EH (cell line): Measurements from ENCODE around the gene TBXAS1.

Experiments
- DNase-seq: peaks from one replicate; pipeline ENCODE4 v3.0.0-alpha.2; 2015; ENCODE audit warnings: low read depth

The TBXAS1 gene

GRCh38 chr7:139854803-139855497 lies 25.9 kb downstream of the TBXAS1 start:
- no peak for DNase-seq

DNA sequence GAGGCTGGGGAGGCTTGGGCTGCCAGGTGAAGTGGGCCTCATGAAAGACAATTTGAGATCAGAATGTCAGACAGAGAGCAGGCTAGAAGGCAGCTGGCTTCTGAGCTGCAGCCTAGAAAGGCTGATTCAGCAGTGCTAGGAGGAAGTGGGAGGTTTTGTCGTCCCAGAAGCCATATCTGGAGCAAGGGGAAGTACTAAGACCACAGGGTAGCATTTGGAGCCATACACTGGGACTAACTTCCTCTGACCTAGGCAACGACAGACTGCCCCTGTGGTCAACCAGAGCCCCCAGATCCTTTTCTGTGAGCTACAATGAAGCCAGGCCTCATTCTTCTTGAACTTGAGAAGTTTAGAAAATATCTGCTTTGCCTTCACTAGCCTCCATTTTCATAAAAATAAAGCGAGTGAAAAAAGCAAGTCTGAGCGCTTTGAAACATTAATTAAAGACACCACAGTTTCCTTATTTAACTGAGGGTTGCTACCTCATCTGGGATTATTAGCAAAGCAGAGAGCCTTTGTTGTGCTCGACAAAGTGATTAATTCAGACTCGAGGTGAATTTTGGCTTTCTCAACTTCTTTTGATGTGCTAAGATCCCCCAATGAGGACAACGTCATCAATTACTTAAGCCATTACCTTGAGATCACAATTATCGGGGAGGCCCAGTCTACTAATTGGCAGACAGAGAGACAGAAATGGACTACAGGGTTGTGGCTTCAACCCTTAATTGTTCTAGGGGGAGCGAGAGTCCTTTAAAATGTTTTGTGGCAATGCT lies 26.6 kb downstream of the TBXAS1 start:
- DNase-seq: no peak

DNA sequence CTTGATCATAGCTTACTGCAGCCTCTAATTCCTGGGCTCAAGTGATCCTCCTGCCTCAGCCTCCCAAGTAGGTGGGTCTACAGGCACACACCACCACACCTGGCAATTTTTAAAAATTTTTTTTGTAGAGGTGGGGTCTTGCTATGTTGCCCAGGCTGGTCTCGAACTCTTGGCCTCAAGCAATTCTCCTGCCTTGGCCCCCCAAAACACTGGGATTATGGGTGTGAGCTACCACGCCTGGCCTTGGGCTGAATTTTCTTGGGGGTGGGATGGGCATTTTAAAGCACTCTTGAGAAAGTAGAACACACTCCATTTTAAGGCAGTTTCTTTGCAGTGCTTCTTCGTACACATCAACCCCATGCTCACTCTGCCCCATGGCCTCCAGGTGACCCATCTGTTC lies 28.7 kb downstream of the TBXAS1 start:
- no peak for DNase-seq

GRCh38 chr7:139860090-139860775 lies 31.2 kb downstream of the TBXAS1 start:
- no peak for DNase-seq

DNA sequence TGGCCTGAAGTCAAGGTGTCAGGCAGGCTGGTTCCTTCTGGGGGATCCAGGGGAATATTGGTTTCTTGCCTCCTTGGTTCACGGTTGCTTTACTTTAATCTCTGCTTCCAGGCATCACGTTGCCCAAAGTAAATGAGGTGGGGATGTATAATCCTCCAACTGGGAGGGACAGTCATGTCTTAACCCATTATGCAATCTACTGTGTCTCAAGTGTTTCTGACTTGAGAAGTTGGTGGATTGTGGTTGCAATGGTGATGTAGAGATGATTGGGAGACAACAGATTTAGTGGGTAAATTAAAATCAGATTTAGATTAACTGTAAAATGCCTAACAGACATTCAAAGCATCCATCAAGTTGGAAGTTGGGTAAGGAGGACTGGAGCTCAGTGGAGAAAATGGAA lies 32.7 kb downstream of the TBXAS1 start:
- no peak for DNase-seq

GRCh38 chr7:139866047-139866837 lies 37.2 kb downstream of the TBXAS1 start:
- DNase-seq: no peak

DNA sequence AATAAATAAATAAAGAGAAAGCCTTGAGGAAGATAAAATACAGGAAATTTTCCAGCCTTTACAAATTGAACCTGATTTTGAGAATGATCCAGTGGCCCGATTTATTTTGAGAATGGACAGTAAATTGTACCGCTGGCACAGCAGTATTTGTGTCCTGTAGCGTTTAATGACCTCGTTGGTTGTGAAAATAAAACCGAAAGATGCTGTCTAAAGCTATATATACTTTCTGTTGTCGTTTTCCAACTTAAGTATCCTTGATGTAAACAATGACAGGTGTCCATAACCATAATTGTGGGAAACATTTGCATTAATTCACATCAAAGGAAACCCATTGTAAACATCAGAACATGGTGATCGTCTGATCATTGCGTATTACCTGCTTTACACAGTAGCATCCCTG lies 38.8 kb downstream of the TBXAS1 start:
- DNase-seq: no peak

- DNase-seq: no peak
Measured at GRCh38 chr7:139869886-139870285, 40.8 kb downstream of the TBXAS1 start.

DNA sequence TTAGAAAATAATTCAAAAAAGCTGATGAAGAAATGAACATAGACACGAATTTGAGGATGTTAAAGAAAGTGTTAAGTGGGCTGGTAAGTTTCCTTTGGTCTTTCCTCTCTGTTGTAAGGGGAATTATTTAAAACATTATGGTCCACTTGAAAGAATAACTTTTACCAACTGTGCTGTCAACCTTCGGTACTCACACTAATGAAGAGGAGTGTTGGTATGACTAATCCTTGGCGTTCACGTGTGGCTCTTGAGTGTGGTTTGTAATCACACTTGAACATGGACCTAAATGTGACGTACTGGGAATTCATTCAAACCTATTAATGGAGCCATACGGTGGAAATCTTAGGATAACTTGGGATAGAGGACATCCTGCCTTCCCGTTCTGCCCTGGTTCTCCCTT lies 41.3 kb downstream of the TBXAS1 start:
- no peak for DNase-seq

DNA sequence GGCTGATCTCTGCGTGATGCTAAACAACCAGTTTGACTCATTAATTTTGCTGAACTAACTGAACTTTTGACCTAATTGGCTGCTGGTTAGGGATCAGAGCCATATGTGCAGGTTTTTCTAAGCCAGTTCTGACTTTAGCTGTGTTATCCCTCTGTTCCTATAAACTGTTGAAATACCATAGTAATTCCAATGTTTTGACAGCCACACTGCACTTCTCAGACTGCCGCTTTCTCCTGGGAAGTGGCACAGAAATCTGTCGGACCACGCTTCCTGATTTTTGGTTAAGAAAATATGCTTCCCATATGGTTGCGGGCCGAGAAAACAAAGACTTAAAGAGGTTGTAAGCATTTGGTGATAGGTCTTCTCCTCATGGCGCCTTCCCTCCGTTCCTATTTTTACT lies 42.3 kb downstream of the TBXAS1 start:
- DNase-seq: peak; percentile 73

- DNase-seq: peak; percentile 45
Measured at GRCh38 chr7:139871820-139872219, 42.8 kb downstream of the TBXAS1 start.

GRCh38 chr7:139873593-139874301 lies 44.7 kb downstream of the TBXAS1 start:
- no peak for DNase-seq

DNA sequence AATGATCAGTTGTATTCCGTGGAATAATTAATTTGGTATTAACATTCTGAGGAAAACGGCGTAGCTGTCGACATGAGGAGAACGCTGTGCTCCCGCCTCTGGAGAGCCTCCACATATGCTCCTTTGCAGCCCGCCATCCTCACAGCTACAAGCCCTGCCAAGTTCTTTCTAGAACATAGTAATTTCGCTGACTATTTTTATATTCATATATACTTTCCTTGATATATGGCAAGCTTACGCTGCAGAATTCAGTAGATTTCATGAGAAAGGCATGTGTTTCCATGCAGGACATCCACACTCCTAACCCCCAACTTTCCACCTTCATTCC lies 45.2 kb downstream of the TBXAS1 start:
- DNase-seq: no peak

DNA sequence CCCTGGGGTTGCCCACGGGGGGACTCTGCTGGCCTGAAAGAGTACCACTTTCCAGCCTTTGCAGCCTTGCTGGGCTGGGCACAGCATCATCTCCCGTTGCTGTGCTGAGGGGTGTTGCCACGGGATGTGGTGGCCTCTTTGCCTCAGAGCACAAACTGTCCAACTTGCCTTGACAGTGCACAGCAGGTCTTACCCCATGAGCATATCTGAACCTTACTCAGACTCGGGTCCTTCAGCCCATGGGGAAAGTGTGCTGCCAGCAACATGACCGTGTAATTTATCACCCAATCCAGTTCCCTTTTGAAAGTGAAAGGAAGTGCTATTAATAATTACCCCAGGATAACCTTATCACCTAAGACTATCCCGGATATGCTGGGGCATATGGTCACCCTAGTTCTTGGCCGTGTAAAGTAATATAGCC lies 46.8 kb downstream of the TBXAS1 start:
- DNase-seq: no peak

DNA sequence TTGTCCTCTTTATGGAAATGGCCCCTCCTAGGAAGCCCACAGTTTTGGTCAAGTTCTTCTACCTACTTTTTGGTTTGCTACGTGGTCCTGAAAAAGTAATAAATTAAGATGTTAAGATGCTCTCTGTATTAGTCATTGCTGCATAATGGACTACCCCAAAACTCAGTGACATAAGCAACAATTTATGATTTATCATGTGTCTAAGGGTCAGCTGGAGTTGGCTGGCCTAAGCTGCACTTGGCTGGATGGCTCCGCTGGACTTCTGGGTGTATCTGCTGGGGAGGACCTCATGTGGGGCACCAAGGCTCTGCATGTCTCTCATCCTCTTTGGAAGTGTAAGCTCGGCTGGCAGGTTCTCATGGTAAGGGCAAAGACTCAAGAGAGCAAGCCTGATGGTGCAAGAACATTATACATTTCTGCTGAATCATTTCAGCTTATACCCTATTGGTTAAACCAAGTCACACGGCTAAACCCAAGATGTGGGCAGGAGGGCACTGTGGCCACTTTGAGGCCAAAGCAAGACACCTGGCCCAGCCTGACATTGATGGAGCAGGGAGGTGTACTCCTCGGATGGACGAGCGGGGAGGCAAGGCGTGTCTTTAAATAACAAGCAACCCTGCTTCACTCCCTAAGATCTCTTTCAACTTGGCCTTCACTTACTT lies 47.7 kb downstream of the TBXAS1 start:
- DNase-seq: peak; percentile 29

DNA sequence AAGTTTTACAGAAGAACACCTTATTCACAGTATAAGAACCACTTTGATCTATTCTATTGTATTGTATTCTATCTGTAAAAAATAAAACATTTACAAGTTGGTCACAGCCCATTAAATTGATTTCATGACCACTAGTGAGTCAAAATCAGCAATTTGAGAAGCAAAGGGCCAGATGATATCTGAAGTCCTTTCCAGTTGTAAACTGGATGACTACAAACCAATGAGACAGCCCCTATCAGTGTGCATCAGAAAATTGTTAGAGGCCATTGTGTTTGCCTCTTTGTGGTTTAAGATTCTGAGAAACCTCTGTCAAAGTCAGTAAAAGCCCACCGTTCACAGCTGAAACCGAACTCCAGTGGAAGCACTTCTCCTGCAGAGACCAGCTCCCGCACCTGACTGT lies 54.8 kb downstream of the TBXAS1 start:
- DNase-seq: no peak

DNA sequence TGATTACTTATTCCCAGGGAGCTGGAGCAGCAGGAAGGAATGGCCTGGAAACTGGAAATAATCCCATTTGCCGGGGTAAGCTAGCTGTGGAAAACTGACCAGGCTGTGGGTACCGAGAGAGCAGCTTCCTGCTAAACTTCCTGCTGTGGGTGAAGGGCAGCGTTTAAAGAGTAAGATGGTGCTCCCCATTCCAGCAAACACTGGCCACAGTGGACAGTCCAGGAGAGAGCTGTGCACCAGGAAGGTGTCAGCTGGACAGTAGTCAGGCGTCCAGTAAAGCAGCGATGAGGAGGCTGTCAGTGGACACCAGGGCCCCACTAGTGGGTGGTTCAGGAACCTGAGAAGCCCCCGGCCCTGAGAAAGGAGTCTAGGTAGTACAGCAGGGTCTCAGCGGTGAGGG lies 55.4 kb downstream of the TBXAS1 start:
- DNase-seq: no peak

GRCh38 chr7:139885511-139885910 lies 56.4 kb downstream of the TBXAS1 start:
- no peak for DNase-seq

DNA sequence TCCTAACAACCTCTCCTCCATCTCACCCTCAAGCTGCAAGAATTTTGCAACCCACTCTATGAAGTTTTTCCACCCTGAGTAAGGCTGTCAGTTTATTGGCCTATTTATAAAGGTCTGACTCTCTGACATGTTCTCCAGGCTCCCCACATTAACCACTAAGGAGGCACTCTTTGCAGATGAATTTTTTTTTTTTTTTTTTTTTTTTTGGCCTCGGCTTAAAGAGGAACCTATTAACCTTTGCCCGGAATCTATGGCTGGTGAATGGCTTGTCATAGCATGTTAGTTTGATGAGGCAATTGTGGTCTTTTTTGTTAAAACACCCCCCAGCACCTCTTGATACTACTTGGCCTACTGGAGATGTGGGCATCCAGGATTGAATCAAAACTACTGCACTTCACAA lies 57.1 kb downstream of the TBXAS1 start:
- peak; percentile 25 for DNase-seq

DNA sequence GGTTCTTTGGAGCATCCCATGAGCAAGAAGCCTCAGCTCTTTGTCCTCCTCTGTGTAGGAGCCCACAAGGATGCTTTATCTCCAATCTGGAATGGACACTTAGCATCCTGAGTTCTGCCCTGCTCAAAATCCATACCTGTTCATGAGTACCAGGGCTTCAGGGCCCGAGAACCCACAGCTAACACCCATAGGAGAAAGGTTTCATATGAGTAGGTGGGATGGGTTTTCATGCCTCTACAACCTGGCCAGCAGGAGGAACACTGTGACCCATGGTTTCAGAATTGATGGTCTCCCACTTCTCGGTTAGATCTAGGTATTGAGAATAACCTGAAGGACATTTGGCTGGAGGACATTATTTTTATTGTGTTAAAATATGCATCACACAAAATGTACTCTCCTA lies 57.8 kb downstream of the TBXAS1 start:
- DNase-seq: no peak

DNA sequence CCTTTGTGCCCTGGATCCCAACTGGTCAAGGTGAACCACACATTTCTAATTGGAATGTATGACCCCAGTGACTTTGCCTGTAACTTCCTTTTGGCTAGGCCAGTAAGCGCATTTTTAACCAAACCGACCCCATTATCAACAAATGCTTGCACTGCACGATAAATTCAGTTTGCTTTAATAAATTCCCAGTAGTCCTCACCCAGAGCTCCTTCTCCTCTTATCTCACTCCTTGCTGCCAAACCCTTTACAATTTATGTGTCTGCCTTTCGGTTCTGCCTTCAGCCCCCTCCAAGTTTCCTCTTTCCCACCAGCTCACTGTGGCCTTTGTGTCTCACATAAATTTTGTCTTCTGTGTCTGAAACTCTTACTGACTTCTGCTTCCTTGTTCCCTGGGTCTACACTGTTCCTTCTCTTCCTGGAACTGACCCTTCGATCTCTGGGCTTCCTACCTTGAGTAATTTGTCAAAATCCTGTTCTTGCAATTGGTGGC lies 59.0 kb downstream of the TBXAS1 start:
- no peak for DNase-seq
